Immature natural killer cell (primary cell): Measurements from ENCODE around the gene PLEKHH3. TPM values are rescaled to one million over a fixed set of nuclear protein-coding genes. Genes with fewer than 3 reads are reported as not detected.

Experiments
- DNase-seq, 3 donors: peaks; one replicate each; pipeline ENCODE4 v3.0.0; 2022; ENCODE audit warnings: mixed read lengths in 1 of 3
- H3K27ac Mint-ChIP-seq, 6 donors: one replicate each; pipeline ENCODE4 v1.8.0; 2020; ENCODE audit warnings: mixed read lengths in 6 of 6, mild to moderate bottlenecking in 5 of 6, inconsistent platforms in 4 of 6, moderate library complexity in 3 of 6
- H3K27me3 Mint-ChIP-seq, 3 donors: one replicate each; pipeline ENCODE4 v1.8.0; 2020 to 2021; ENCODE audit warnings: low read depth in 3 of 3, mild to moderate bottlenecking in 3 of 3, mixed read lengths in 3 of 3, moderate library complexity in 3 of 3, inconsistent platforms in 1 of 3
- H3K36me3 Mint-ChIP-seq, 3 donors: one replicate each; pipeline ENCODE4 v1.8.0; 2020; ENCODE audit warnings: mixed read lengths in 3 of 3, inconsistent platforms in 2 of 3, mild to moderate bottlenecking in 2 of 3
- H3K4me1 Mint-ChIP-seq, 2 donors: one replicate each; pipeline ENCODE4 v1.8.0; 2020; ENCODE audit warnings: inconsistent platforms in 2 of 2, mild to moderate bottlenecking in 2 of 2, mixed read lengths in 2 of 2, moderate library complexity in 1 of 2
- H3K4me3 Mint-ChIP-seq, 5 donors: one replicate each; pipeline ENCODE4 v1.8.0; 2020; ENCODE audit warnings: mild to moderate bottlenecking in 5 of 5, mixed read lengths in 5 of 5, inconsistent platforms in 3 of 5, moderate library complexity in 3 of 5
- H3K9me3 Mint-ChIP-seq, 6 donors: one replicate each; pipeline ENCODE4 v1.8.0; 2020; ENCODE audit warnings: mild to moderate bottlenecking in 6 of 6, mixed read lengths in 6 of 6, inconsistent platforms in 4 of 6, moderate library complexity in 3 of 6
- polyA plus RNA-seq, 3 donors: library from polyadenylated mRNA; unstranded; fragments of 300-500 nt; fragmentation: Illumina TruSeq; gene quantifications; one replicate each; pipeline ENCODE4 v1.2.3, GENCODE V29; 2021

Gene PLEKHH3
- polyA plus RNA-seq, 3 donors from 2014 or later, result not detected

DNA sequence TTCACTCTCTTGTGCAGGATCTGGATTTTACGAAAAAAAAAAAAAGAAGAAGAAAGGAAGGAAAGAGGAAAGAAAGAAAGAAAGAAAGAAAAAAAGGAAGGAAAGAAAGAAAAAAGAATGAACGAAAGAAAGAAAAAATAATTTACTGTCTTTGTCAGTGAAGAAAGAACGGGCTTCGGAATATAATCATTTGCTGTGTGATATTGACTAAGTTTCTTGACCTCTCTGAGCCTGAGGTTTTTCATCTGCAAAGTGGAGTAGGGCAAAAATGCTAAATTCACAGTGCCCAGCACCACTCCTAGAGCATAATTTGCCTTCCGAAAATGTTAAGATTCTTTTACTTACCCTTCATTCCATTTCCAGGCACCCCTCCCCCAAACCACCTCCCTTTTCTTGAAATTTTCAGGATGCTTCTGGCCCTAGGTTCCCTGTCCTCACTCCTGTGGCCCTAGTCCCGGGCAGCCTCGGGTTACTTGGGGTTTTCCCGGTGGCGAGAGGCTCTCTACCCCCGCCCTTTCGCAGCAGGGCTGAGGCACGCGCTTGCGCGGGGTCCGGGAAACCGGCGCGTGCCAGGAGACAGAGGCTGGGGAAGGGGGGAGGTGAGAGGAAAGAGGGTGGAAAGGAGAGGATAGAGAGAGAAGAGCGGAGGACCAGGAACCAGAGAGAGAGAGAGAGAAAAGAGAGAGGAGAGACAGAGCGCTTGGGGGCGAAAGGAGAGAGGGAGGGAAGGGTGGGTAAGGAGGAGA is 5.4 kb upstream of the PLEKHH3 start, which contains the start of gene CNTNAP1:
CNTNAP1 (plus strand) TSS at position 556 of the 746 bp plus-strand sequence. CDS start 299 bp downstream, outside the sequence.
- peaks cover 43 to 60% of the 10 kb centered on the region in 2 donors for H3K4me1 Mint-ChIP-seq

DNA sequence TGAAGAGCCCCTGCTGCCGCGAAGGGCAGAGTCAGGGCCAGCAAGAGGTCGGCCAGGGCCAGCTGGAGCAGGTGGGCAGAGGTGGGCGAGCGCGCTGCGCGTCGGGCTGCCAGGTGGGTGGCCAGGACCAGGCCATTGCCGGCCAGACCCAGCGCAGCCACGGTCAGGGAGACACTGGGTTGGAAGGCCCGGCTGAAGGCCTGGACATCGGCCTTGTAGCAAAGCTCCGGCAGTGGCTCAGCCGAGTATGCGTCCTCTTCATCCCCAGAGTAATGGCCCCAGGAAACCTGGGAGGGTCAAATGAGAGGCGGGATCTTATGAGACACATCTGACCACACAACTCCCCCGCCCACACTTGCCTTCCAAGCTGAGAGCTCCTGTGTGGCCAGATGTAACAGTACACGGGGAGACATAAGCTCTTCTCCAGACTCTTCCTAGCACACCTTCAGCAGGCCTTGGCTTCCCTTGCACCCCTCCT is 3.6 kb upstream of the PLEKHH3 start:
- H3K27me3 Mint-ChIP-seq, result peaks cover 23 to 38% (median 25%) of the 10 kb centered on the region in 3 donors
- H3K9me3 Mint-ChIP-seq, result peaks cover 0 to 7% (median 0%) of the 10 kb centered on the region in 6 donors
- H3K36me3 Mint-ChIP-seq, result peaks cover 0 to 3% (median 0%) of the 10 kb centered on the region in 3 donors
- H3K4me3 Mint-ChIP-seq, result peak overlapping the region; percentile 18 to 55 (median 50)
- H3K27ac Mint-ChIP-seq, result peak overlapping the region in 1 of 6 donors; percentile 53
- peaks cover 49 to 65% of the 10 kb centered on the region in 2 donors for H3K4me1 Mint-ChIP-seq
- no peak for DNase-seq

More for the DNA sequence above, 5.4 kb upstream of the PLEKHH3 start, which contains the start of gene CNTNAP1:
- Mint-ChIP-seq H3K9me3 (peaks cover 0 to 9% (median 0%) of the 10 kb centered on the region in 6 donors), H3K4me3 (peak within 1 kb of the TSS; percentile 38 to 58 (median 56)), H3K27ac (no peak within 1 kb of the TSS), H3K27me3 (peaks cover 19 to 34% (median 23%) of the 10 kb centered on the region in 3 donors), H3K36me3 (peaks cover 0 to 3% (median 0%) of the 10 kb centered on the region in 3 donors)
- no peak for DNase-seq

DNA sequence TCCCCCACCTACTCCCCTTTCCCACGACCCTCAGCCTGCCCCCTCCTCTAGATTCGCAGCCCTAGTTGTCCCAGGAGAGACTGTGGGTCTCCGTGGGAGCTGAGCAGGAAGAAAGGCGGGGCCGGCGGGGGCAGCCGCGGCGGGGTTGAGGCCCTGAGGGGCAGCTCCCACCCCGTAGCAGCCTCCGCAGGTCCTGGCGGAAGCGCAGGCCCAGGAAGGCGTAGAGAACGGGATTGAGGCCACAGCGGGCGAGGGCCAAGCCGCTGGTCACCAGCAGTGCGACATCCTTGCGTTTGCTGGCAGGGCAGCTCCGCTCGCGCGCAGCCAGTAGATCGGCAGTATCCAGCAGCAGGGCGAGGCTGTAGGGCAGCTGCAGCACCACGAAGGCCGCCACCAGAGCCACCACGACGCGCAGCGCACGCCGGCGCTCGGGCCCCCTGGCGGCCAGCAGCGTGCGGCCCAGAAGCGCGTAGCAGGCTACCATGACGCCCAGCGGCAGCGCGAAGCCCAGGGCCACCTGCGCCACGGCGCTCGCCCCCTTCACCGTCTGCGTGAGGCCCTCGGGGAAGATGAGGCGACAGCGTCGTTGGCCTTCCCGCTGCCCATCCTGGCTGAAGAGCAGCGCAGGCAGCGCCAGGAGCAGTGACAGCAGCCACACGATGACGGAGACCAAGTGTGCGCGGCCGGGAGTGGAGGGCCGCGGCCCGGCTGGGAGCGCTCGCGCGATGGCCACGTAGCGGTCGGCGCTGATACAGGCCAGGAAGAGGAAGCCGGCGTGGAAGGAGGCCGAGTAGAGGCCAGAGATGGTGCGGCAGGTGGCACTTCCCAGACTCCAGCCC is 2.9 kb upstream of the PLEKHH3 start:
- DNase-seq, result peak; percentile 72 to 77 (median 76)
- Mint-ChIP-seq H3K4me1 (peaks cover 51 to 67% of the 10 kb centered on the region in 2 donors), H3K9me3 (peaks cover 0 to 4% (median 0%) of the 10 kb centered on the region in 6 donors), H3K4me3 (peak overlapping the region; percentile 70 to 91 (median 82)), H3K36me3 (peaks cover 0 to 3% (median 0%) of the 10 kb centered on the region in 3 donors), H3K27me3 (peaks cover 22 to 40% (median 23%) of the 10 kb centered on the region in 3 donors), H3K27ac (peak overlapping the region; percentile 29 to 87 (median 82))

DNA sequence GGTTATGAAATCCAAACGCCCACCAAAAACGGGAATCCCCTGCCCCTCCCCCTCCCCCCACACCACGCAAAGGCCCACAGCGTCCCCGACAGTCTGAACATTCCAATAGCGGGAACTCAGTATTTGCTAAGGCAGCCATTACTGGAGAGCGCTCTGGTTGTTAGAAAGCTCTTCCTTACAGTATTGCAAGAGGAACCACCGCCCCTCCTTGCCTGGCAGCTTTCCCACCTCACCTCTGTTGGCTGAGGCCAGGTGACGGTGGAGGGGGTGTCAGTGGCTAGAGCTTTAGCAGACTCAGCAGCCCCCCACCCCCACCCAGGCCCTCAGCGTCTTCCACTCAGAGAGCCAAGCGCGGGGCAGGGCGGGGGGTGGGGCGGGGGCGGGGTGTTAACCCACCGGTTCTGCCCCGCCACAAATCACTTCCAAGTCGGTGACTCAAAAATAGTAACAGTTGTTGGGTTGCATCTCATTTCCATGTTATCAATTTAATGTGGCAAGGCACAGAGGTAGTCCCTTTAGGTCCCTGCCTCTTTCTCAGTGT is 2.2 kb upstream of the PLEKHH3 start:
- Mint-ChIP-seq H3K27me3 (peaks cover 27 to 40% (median 27%) of the 10 kb centered on the region in 3 donors), H3K4me1 (peaks cover 56 to 74% of the 10 kb centered on the region in 2 donors), H3K36me3 (no peaks in the 10 kb centered on the region), H3K4me3 (peak overlapping the region; percentile 84 to 91 (median 91)), H3K27ac (peak overlapping the region; percentile 29 to 90 (median 84)), H3K9me3 (peaks cover 0 to 4% (median 0%) of the 10 kb centered on the region in 6 donors)
- DNase-seq, result no peak

DNA sequence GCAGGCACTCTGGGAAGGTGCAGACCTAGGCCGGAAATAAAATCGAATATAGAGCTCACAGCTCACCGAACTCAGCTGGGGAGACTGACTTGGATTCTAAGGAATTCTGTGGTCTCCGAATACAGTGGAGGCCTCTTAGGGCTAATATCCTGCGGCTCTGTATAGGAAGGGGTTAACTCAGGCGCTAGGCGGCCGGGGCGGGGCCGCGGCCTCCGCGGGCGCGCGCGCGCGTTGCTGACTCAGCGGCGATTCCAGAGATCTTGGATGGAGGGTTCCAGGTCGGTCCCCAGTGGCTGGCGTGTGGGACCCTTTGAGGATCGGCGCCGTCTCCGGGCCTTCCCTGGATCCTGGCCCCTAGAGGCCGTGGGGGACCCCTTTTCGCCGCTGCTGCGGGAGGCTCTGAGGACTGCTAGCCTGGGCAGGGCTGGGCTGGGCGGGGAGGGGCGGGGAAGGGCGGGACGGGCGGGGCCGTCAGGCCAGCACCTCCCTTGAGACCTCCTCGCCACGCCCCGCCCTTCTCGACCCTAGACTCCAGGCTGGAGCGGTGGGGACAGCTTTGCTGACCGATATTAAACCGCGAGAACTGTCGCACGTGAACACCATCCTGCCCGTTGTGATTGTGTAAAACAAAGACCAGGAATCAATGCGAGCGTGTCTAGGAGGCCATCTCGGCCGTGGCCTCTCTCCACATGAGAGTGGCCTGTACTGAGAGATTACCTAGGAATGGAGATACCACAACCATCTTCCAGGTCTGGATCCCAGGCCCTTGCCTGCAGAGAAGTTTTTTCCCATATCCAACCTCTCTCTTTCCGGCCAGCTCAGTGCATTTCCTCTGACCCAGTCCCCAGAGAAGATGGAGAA is 1.4 kb upstream of the PLEKHH3 start:
- Mint-ChIP-seq H3K27ac (peak overlapping the region; percentile 29 to 90 (median 85)), H3K4me3 (peak overlapping the region; percentile 84 to 94 (median 91)), H3K4me1 (peaks cover 54 to 70% of the 10 kb centered on the region in 2 donors), H3K27me3 (peaks cover 20 to 37% (median 24%) of the 10 kb centered on the region in 3 donors), H3K9me3 (peaks cover 0 to 4% (median 0%) of the 10 kb centered on the region in 6 donors), H3K36me3 (no peaks in the 10 kb centered on the region)
- peak; percentile 59 to 68 (median 68) for DNase-seq

DNA sequence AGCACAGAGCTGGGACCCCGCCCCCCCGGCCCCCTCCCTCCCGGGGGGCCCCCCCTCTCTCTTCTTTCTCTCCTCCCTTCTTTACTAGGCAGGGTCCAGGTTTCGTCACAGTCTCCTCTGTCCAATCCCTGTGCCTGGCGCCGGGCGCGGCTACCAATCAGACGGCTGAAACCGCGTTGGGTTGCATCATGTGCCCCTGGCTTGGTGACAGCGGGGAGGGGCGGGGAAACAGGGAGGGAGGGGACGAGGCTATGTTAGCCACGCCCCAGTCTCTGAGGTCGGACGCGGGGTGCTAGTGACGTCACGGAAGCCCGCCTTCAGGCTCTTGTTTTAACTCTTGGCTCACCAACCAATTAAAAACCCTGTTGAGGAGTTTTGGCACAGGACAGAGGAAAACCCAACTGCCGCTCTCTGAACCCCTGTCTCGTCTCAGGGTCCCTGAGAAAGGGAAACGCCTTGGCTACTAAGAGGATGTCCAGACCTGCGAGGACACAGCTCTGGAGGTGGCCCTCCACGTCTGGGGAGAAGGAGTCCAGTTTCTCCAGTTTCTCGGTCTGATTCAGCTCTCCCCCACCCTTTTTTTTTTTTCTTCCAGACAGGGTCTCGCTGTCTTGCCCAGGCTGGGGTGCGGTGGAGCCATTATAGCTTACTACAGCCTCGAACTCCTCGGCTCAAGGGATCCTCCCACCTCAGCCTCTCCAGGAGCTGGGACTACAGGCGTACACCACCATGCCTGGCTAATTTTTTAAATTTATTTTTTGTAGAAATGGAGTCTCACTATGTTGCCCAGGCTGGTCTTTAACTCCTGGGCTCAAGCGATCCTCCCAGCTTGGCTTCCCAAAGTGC is 441 bp upstream of the PLEKHH3 start:
- H3K4me1 Mint-ChIP-seq, result peaks cover 47 to 63% of the 10 kb centered on the region in 2 donors
- peak; percentile 91 to 93 (median 92) for DNase-seq
- peaks cover 16 to 34% (median 18%) of the 10 kb centered on the region in 3 donors for H3K27me3 Mint-ChIP-seq
- no peaks in the 10 kb centered on the region for H3K36me3 Mint-ChIP-seq
- peak overlapping the region in 5 of 6 donors; percentile 70 to 90 (median 75) for H3K27ac Mint-ChIP-seq
- H3K9me3 Mint-ChIP-seq, result peaks cover 0 to 4% (median 0%) of the 10 kb centered on the region in 6 donors
- H3K4me3 Mint-ChIP-seq, result peak overlapping the region; percentile 76 to 94 (median 91)

DNA sequence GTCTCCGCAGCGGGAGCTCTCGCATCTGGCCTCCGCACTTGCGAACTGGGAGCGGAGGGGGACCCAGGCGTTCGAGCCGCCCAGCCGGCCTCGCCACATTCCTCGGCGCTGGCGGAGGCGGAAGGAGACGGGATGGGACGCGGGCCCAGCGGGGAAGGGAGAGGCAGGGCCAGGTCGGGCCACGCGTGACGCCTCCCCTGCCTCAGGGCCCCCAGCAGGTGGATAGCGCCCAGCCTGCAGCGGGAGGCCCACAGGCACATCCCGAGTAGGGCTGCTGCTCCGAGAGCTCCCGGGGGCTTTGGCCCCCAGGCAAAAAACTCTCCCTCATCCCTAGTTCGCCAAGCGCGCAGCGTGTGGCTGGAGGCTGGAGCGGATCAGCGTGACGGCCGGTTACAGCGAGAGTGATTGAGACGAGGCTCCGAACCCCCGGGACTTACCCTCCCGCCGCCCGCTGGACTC is 800 bp downstream of the PLEKHH3 start:
- peak overlapping the region; percentile 27 to 72 (median 68) for H3K4me3 Mint-ChIP-seq
- H3K4me1 Mint-ChIP-seq, result peaks cover 44 to 59% of the 10 kb centered on the region in 2 donors
- H3K9me3 Mint-ChIP-seq, result peaks cover 0 to 2% (median 0%) of the 10 kb centered on the region in 6 donors
- no peak overlapping the region for H3K27ac Mint-ChIP-seq
- DNase-seq, result peak in 1 of 3 donors; percentile 8
- peaks cover 19 to 35% (median 19%) of the 10 kb centered on the region in 3 donors for H3K27me3 Mint-ChIP-seq
- no peaks in the 10 kb centered on the region for H3K36me3 Mint-ChIP-seq

DNA sequence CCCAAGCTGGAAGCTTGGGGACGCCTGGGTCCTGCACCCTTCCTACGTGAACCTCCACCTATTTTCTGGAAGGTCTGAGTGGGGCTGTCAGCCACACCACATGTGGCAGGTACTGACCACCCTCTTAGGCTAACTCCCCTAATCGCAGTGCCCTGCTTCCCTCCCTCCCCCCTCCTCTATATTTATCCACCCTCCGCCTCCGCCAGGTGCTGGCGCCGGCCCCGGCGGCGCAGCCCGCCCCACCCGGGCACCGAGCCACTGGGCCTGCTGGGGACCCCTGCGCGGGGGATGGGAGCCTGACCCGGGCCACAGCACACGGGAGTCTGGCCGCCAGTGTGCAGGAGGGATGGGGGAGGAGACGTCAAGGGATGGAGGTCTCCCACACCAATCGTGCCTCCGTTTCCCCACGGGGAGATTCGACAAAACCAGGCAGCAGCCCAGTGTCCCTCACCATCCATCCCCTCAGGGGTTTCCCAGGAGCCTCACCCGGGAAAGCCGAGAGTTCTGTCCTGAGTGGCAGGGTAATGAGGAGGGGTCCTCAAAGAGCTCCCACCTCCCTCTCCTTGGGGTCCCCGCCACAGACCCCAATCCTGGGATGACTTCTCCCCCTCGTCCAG is 1.3 kb downstream of the PLEKHH3 start:
- no peak for DNase-seq
- Mint-ChIP-seq H3K9me3 (peaks cover 0 to 2% (median 0%) of the 10 kb centered on the region in 6 donors), H3K27ac (no peak overlapping the region), H3K4me3 (peak overlapping the region in 1 of 5 donors; percentile 41), H3K27me3 (peaks cover 16 to 37% (median 19%) of the 10 kb centered on the region in 3 donors), H3K4me1 (peaks cover 46 to 54% of the 10 kb centered on the region in 2 donors), H3K36me3 (no peaks in the 10 kb centered on the region)

DNA sequence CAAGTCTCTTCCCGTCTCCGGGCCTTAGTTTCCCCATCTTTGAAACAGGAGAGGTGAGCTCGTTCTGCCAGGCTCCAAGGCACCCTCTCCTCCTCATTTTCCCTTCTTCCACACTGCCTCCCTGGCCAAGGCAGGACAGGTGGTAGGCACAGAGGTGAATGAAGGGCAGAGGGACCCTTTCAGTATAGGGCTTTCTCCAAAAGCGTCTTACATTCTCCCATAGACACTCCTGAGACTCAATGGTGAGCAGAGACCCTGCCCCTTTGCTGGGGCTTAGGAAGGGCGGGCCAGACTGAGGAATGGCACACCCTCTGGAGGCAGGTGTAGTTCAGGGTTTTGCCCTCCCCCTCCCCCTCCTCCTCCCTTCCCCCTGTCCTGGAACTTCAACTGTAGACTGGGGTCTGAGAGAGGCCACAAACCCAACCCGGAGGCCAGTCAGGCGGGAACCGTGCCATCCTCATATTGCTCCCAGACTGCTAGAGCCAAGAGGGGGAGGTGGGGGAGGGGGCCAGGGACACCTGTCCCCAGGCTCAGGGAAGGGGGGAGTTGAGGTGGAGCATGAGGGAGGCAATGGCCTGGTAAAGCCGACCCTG is 1.9 kb downstream of the PLEKHH3 start:
- peaks cover 46 to 50% of the 10 kb centered on the region in 2 donors for H3K4me1 Mint-ChIP-seq
- H3K9me3 Mint-ChIP-seq, result peaks cover 0 to under 1% (median 0%) of the 10 kb centered on the region in 6 donors
- no peak for DNase-seq
- peak overlapping the region in 2 of 5 donors; percentile 47 to 60 for H3K4me3 Mint-ChIP-seq
- H3K27me3 Mint-ChIP-seq, result peaks cover 15 to 37% (median 18%) of the 10 kb centered on the region in 3 donors
- H3K36me3 Mint-ChIP-seq, result no peaks in the 10 kb centered on the region
- H3K27ac Mint-ChIP-seq, result peak overlapping the region in 1 of 6 donors; percentile 45

DNA sequence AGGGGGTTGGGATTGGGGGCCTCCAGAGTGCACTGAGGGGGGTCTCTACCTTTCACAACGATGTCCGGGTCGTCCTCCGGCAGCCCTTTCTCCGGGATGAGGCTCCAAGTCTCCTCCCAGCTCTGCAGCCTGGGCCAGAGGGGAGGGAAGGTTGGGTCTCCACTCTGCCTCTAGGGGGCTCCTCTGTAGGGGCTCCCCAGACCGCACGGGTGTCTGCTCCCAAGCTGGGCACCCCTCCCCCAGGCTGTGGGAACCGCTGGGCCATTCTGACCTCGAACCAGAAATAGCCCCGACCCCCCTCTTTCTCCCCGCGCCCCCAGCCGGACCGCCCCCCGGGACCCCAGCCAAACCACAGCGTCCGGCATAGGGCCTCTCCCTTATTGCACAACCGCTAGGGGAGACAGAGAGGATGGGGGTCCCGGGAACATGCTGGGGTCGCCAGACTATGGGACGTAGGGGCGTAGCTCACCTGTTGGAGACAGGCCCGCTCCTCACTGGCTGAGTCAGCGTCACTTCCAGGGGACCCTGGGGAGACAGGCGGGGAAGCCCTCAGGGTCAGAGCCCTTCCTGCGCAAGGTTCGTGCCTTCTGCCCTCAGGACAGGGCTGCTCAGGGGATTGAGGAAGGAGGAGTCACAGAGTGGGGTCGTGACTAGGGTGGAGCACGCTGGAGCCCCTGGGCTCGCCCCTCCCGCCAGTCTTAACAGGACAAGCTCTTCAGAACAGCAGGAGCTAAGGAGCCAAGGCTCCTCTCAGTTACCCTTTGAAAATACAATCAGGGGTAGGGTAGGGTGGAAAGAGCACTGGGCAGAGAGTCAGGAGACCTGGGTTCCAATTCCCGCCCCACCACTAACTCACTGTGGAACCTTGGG is 2.7 kb downstream of the PLEKHH3 start:
- H3K4me3 Mint-ChIP-seq, result peak overlapping the region in 4 of 5 donors; percentile 17 to 60 (median 48)
- H3K27me3 Mint-ChIP-seq, result peaks cover 15 to 35% (median 18%) of the 10 kb centered on the region in 3 donors
- no peaks in the 10 kb centered on the region for H3K36me3 Mint-ChIP-seq
- H3K4me1 Mint-ChIP-seq, result peaks cover 42 to 43% of the 10 kb centered on the region in 2 donors
- DNase-seq, result peak; percentile 26 to 33 (median 27)
- H3K27ac Mint-ChIP-seq, result no peak overlapping the region
- H3K9me3 Mint-ChIP-seq, result no peaks in the 10 kb centered on the region
